CD4-positive, alpha-beta memory T cell (primary cell): ENCODE results near the gene ADTRP. TPM values are rescaled to one million over a fixed set of nuclear protein-coding genes. Genes with fewer than 3 reads are reported as not detected.

ENCODE experiments used
- CTCF ChIA-PET: fragments of 350-600 bp; sonication (Branson Sonifier 250); formaldehyde crosslinking; loops from one replicate; lab custom pipeline; 2021; ENCODE audit warnings: inconsistent platforms; ENCODE audit not compliant: partially characterized antibody; lab: Charles Lee
- POLR2A ChIA-PET: fragments of 350-600 bp; sonication (Branson Sonifier 250); formaldehyde crosslinking; loops from one replicate; lab custom pipeline; 2021; ENCODE audit not compliant: partially characterized antibody; lab: Charles Lee
- DNase-seq, 5 donors: peaks; one replicate each; pipeline versions ENCODE4 v3.0.0 to v3.0.0-alpha.2; 2020 to 2022; ENCODE audit warnings: mixed read lengths in 1 of 5
- H3K27ac ChIP-seq: one replicate; pipeline ENCODE4 v1.7.0; 2013; ENCODE audit warnings: low read depth, low read length
- H3K27me3 ChIP-seq: 2 replicates; pipeline ENCODE4 v1.7.0; 2013; ENCODE audit warnings: mild to moderate bottlenecking, low read length, moderate library complexity; ENCODE audit not compliant: insufficient read depth
- H3K36me3 ChIP-seq: 2 replicates; pipeline ENCODE4 v1.7.0; 2013; ENCODE audit warnings: mild to moderate bottlenecking, low read length, moderate library complexity; ENCODE audit not compliant: insufficient read depth
- H3K4me1 ChIP-seq: 2 replicates; pipeline ENCODE4 v1.7.0; 2013; ENCODE audit warnings: mild to moderate bottlenecking, low read length, moderate library complexity; ENCODE audit not compliant: insufficient read depth
- H3K4me3 ChIP-seq, 2 donors: one replicate each; pipeline ENCODE4 v1.7.0; 2013; ENCODE audit warnings: low read length in 2 of 2, mild to moderate bottlenecking in 1 of 2
- H3K9me3 ChIP-seq, 2 donors: one replicate each; pipeline ENCODE4 v1.7.0; 2013; ENCODE audit warnings: low read length in 2 of 2, control low read depth in 1 of 2; ENCODE audit not compliant: control insufficient read depth in 1 of 2
- H3K27ac Mint-ChIP-seq, 7 donors: one replicate each; pipeline ENCODE4 v1.8.0; 2020 to 2021; ENCODE audit warnings: mixed read lengths in 7 of 7, mild to moderate bottlenecking in 6 of 7, inconsistent platforms in 3 of 7, moderate library complexity in 3 of 7
- H3K27me3 Mint-ChIP-seq, 2 donors: one replicate each; pipeline ENCODE4 v1.8.0; 2020 to 2021; ENCODE audit warnings: mixed read lengths in 2 of 2
- H3K36me3 Mint-ChIP-seq, 2 donors: one replicate each; pipeline ENCODE4 v1.8.0; 2020 to 2021; ENCODE audit warnings: mixed read lengths in 2 of 2, inconsistent platforms in 1 of 2, mild to moderate bottlenecking in 1 of 2
- H3K4me1 Mint-ChIP-seq, 4 donors: one replicate each; pipeline ENCODE4 v1.8.0; 2020 to 2021; ENCODE audit warnings: mixed read lengths in 4 of 4, mild to moderate bottlenecking in 1 of 4
- H3K4me3 Mint-ChIP-seq, 8 donors: one replicate each; pipeline ENCODE4 v1.8.0; 2020 to 2021; ENCODE audit warnings: mixed read lengths in 8 of 8, mild to moderate bottlenecking in 7 of 8, moderate library complexity in 6 of 8, inconsistent platforms in 3 of 8
- H3K9me3 Mint-ChIP-seq, 8 donors: one replicate each; pipeline ENCODE4 v1.8.0; 2020 to 2021; ENCODE audit warnings: mixed read lengths in 8 of 8, mild to moderate bottlenecking in 5 of 8, inconsistent platforms in 3 of 8, moderate library complexity in 1 of 8
- intact Hi-C: fragments of 100-400 bp; cut with micrococcal nuclease; formaldehyde crosslinking; loops from one replicate; pipeline ENCODE4 v1.15.1; 2023
- polyA plus RNA-seq, 2 donors: library from polyadenylated mRNA; unstranded; fragments of 300-500 nt; fragmentation: Illumina TruSeq; gene quantifications; one replicate each; pipeline ENCODE4 v1.2.3, GENCODE V29; 2021
- total RNA-seq, 2 experiments: library from RNA; stranded (reverse); gene quantifications; one replicate each; pipeline ENCODE4 v1.2.3, GENCODE V29; 2021

Gene ADTRP
- total and polyA plus RNA-seq, 4 experiments from 2014 or later, result 7.0 to 41.9 (median 11.9) TPM

- CTCF ChIA-PET, result interaction anchor here (1.0 to 1.7 kb wide), 5 partner anchors 9 to 73 kb away, joined by 3 to 6 read pairs (median 3); no protein-coding TSS in a partner anchor
- H3K4me1 ChIP-seq, result peaks cover 60% of the 10 kb centered on the region
- peak in 4 of 5 donors; percentile 29 to 51 (median 37) for DNase-seq
- no peaks in the 10 kb centered on the region for H3K36me3 Mint-ChIP-seq
- H3K27me3 ChIP-seq, result no peaks in the 10 kb centered on the region
- no peaks in the 10 kb centered on the region for H3K9me3 ChIP-seq
- peaks cover 0 to 2% (median 0%) of the 10 kb centered on the region in 8 donors for H3K9me3 Mint-ChIP-seq
- POLR2A ChIA-PET, result interaction anchor here (0.7 to 4.4 kb wide), 5 partner anchors 13 to 280 kb away, joined by 3 to 36 read pairs (median 7); no protein-coding TSS in a partner anchor
- no peaks in the 10 kb centered on the region for H3K36me3 ChIP-seq
- peak overlapping the region in 1 of 2 donors; percentile 32 for H3K4me3 ChIP-seq
- H3K27ac ChIP-seq, result peak overlapping the region; percentile 54
- H3K27ac Mint-ChIP-seq, result peak overlapping the region; percentile 78 to 97 (median 91)
- peaks cover 52 to 76% (median 57%) of the 10 kb centered on the region in 4 donors for H3K4me1 Mint-ChIP-seq
- H3K4me3 Mint-ChIP-seq, result peak overlapping the region; percentile 48 to 91 (median 84)
- intact Hi-C loops, result loop anchor here (2.0 kb wide), 1 partner anchor 281 kb away; no protein-coding TSS in a partner anchor
- peaks cover 0 to 3% of the 10 kb centered on the region in 2 donors for H3K27me3 Mint-ChIP-seq
These were observed 50.3 kb downstream of the ADTRP start for GRCh38 chr6:11727998-11728961.

GRCh38 chr6:11727346-11727997 lies 51.1 kb downstream of the ADTRP start:
- no peaks in the 10 kb centered on the region for H3K36me3 ChIP-seq
- ChIA-PET CTCF (interaction anchor here (1.2 to 1.7 kb wide), 4 partner anchors 9 to 72 kb away, joined by 3 to 5 read pairs (median 3); no protein-coding TSS in a partner anchor), POLR2A (interaction anchor here (0.9 to 4.4 kb wide), 4 partner anchors 12 to 281 kb away, joined by 3 to 36 read pairs (median 14); no protein-coding TSS in a partner anchor)
- H3K27ac ChIP-seq, result no peak overlapping the region
- Mint-ChIP-seq H3K4me3 (peak overlapping the region; percentile 71 to 91 (median 84)), H3K9me3 (peaks cover 0 to 2% (median 0%) of the 10 kb centered on the region in 8 donors), H3K36me3 (no peaks in the 10 kb centered on the region), H3K27ac (peak overlapping the region; percentile 78 to 97 (median 88)), H3K27me3 (peaks cover 0 to 3% of the 10 kb centered on the region in 2 donors), H3K4me1 (peaks cover 58 to 77% (median 61%) of the 10 kb centered on the region in 4 donors)
- H3K9me3 ChIP-seq, result no peaks in the 10 kb centered on the region
- no peak for DNase-seq
- no peaks in the 10 kb centered on the region for H3K27me3 ChIP-seq
- intact Hi-C loops, result no loop called here
- H3K4me1 ChIP-seq, result peaks cover 64% of the 10 kb centered on the region
- H3K4me3 ChIP-seq, result no peak overlapping the region

GRCh38 chr6:11724286-11724685 lies 54.3 kb downstream of the ADTRP start:
- CTCF ChIA-PET, result interaction anchor here (1.6 to 3.7 kb wide), 3 partner anchors 10 to 509 kb away, joined by 5 to 16 read pairs (median 7); no protein-coding TSS in a partner anchor
- peak overlapping the region in 5 of 7 donors; percentile 33 to 85 (median 63) for H3K27ac Mint-ChIP-seq
- intact Hi-C loops, result no loop called here
- H3K4me1 ChIP-seq, result peaks cover 39% of the 10 kb centered on the region
- DNase-seq, result no peak
- no peak overlapping the region for H3K27ac ChIP-seq
- H3K9me3 Mint-ChIP-seq, result peaks cover 0 to 2% (median 0%) of the 10 kb centered on the region in 8 donors
- peaks cover 0 to 3% of the 10 kb centered on the region in 2 donors for H3K27me3 Mint-ChIP-seq
- H3K4me3 ChIP-seq, result no peak overlapping the region
- no peaks in the 10 kb centered on the region for H3K9me3 ChIP-seq
- H3K4me1 Mint-ChIP-seq, result peaks cover 48 to 63% (median 51%) of the 10 kb centered on the region in 4 donors
- peak overlapping the region in 4 of 8 donors; percentile 18 to 72 (median 43) for H3K4me3 Mint-ChIP-seq
- no peaks in the 10 kb centered on the region for H3K36me3 ChIP-seq
- no peaks in the 10 kb centered on the region for H3K27me3 ChIP-seq
- POLR2A ChIA-PET, result interaction anchor here (2.1 to 3.9 kb wide), 3 partner anchors 9 to 284 kb away, joined by 9 to 41 read pairs (median 15); no protein-coding TSS in a partner anchor
- H3K36me3 Mint-ChIP-seq, result peaks cover 5 to 7% of the 10 kb centered on the region in 2 donors

GRCh38 chr6:11722805-11723631 lies 55.6 kb downstream of the ADTRP start:
- H3K9me3 ChIP-seq, result no peaks in the 10 kb centered on the region
- H3K36me3 Mint-ChIP-seq, result peaks cover 5 to 11% of the 10 kb centered on the region in 2 donors
- ChIA-PET POLR2A (interaction anchor here (1.7 to 3.9 kb wide), 4 partner anchors 8 to 286 kb away, joined by 6 to 41 read pairs (median 12); no protein-coding TSS in a partner anchor), CTCF (interaction anchor here (0.7 to 3.7 kb wide), 8 partner anchors 9 to 510 kb away, joined by 3 to 16 read pairs (median 5); no protein-coding TSS in a partner anchor)
- DNase-seq, result peak in 3 of 5 donors; percentile 22 to 44 (median 33)
- H3K27ac ChIP-seq, result peak overlapping the region; percentile 30
- peak overlapping the region; percentile 67 to 83 (median 74) for H3K4me3 Mint-ChIP-seq
- H3K27me3 ChIP-seq, result no peaks in the 10 kb centered on the region
- peaks cover 37 to 51% (median 40%) of the 10 kb centered on the region in 4 donors for H3K4me1 Mint-ChIP-seq
- peak overlapping the region in 1 of 2 donors; percentile 7 for H3K4me3 ChIP-seq
- H3K4me1 ChIP-seq, result peaks cover 26% of the 10 kb centered on the region
- H3K27ac Mint-ChIP-seq, result peak overlapping the region; percentile 33 to 95 (median 85)
- intact Hi-C loops, result loop anchor here (1.0 kb wide), 1 partner anchor 9 kb away; no protein-coding TSS in a partner anchor
- peaks cover 0 to 2% (median 0%) of the 10 kb centered on the region in 8 donors for H3K9me3 Mint-ChIP-seq
- peaks cover 0 to 3% of the 10 kb centered on the region in 2 donors for H3K27me3 Mint-ChIP-seq
- no peaks in the 10 kb centered on the region for H3K36me3 ChIP-seq

GRCh38 chr6:11722220-11722619 lies 56.4 kb downstream of the ADTRP start:
- Histone ChIP-seq H3K4me3 (no peak overlapping the region), H3K27me3 (no peaks in the 10 kb centered on the region), H3K27ac (peak overlapping the region; percentile 30), H3K4me1 (peaks cover 25% of the 10 kb centered on the region), H3K9me3 (no peaks in the 10 kb centered on the region), H3K36me3 (no peaks in the 10 kb centered on the region)
- Mint-ChIP-seq H3K27ac (peak overlapping the region in 6 of 7 donors; percentile 62 to 95 (median 84)), H3K9me3 (peaks cover 0 to 2% (median 0%) of the 10 kb centered on the region in 8 donors), H3K4me1 (peaks cover 32 to 43% (median 33%) of the 10 kb centered on the region in 4 donors), H3K36me3 (peaks cover 7 to 11% of the 10 kb centered on the region in 2 donors), H3K27me3 (no peaks in the 10 kb centered on the region), H3K4me3 (peak overlapping the region in 6 of 8 donors; percentile 27 to 75 (median 63))
- intact Hi-C loops, result no loop called here
- CTCF ChIA-PET, result interaction anchor here (1.2 to 3.7 kb wide), 3 partner anchors 10 to 20 kb away, joined by 4 to 16 read pairs (median 6); no protein-coding TSS in a partner anchor
- POLR2A ChIA-PET, result interaction anchor here (1.7 to 3.9 kb wide), 3 partner anchors 11 to 286 kb away, joined by 6 to 41 read pairs (median 15); no protein-coding TSS in a partner anchor
- DNase-seq, result peak in 1 of 5 donors; percentile 23
